ENCODE results near the gene CABLES2.
A peak's percentile ranks its signal among the peaks of the same experiment; 100 is the strongest.

CABLES2 gene

DNA sequence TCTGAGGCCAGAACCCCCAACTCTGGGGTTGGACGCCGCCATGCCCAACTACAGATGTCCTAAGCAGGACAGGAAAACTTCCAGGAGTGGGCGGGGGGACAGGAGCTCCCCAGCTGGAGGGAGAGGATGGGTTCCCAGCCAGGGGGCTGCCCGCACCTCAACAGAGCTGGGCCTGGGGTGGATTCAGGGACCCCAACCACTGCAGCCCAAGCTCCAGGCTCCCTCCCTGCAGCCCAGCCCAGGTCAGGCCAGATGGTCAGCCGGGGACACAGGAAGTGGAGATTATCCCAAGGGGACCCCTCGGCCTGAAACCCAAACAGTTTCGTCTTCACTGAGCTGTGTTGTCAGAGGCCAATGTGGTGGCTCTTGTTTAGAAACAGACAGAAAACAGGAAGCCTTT lies 49.4 kb downstream of the CABLES2 start:
- POLR2A ChIA-PET (ENCODE audit: low non-redundant PET), result interaction anchor here (0.6 to 1.6 kb wide), 2 partner anchors 11 to 13 kb away, joined by 3 to 6 read pairs; no protein-coding TSS in a partner anchor
- no peak for DNase-seq (ENCODE audit: low spot score)
- peak overlapping the region; percentile 100 for H3K27ac ChIP-seq
- TF ChIP-seq, protein P1, sequence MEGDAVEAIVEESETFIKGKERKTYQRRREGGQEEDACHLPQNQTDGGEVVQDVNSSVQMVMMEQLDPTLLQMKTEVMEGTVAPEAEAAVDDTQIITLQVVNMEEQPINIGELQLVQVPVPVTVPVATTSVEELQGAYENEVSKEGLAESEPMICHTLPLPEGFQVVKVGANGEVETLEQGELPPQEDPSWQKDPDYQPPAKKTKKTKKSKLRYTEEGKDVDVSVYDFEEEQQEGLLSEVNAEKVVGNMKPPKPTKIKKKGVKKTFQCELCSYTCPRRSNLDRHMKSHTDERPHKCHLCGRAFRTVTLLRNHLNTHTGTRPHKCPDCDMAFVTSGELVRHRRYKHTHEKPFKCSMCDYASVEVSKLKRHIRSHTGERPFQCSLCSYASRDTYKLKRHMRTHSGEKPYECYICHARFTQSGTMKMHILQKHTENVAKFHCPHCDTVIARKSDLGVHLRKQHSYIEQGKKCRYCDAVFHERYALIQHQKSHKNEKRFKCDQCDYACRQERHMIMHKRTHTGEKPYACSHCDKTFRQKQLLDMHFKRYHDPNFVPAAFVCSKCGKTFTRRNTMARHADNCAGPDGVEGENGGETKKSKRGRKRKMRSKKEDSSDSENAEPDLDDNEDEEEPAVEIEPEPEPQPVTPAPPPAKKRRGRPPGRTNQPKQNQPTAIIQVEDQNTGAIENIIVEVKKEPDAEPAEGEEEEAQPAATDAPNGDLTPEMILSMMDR (conservative IDR thresholded peaks at IDR 0.05; ENCODE audit: low read depth), result no peak
- CTCF ChIA-PET, result interaction anchor here (1.0 to 5.1 kb wide), 8 partner anchors 8 to 56 kb away, joined by 3 to 45 read pairs (median 6); no protein-coding TSS in a partner anchor

DNA sequence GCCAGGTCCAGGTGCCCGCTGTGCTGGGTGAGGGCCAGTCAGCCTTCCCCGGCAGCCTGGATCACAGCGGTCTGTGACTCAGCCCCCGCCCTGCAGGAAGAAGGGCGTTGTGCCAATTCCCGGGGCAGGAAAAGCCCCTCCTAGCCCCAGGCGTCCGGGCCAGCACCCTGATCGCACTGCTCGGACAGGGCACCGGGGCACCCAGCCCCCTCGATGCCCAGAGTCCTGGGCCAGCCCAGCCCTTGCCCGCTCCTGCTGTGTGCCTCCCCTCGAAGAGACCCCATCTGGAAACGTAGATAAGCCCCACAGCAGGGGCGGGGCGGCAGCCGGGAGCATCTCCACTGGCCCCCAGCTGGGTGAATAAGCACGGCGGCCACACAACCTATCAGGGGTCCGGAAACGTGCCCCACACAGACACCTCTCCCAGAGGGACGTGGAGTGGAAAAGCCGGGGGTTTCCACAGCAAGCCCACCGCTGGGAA lies 49.9 kb downstream of the CABLES2 start:
- TF ChIP-seq, protein P1 (conservative IDR thresholded peaks at IDR 0.05; ENCODE audit: low read depth), result no peak
- peak overlapping the region; percentile 100 for H3K27ac ChIP-seq
- POLR2A ChIA-PET (ENCODE audit: low non-redundant PET), result interaction anchor here (0.6 to 1.6 kb wide), 2 partner anchors 11 kb away, joined by 6 to 7 read pairs; no protein-coding TSS in a partner anchor
- CTCF ChIA-PET, result interaction anchor here (1.0 to 5.1 kb wide), 6 partner anchors 9 to 55 kb away, joined by 3 to 45 read pairs (median 6); no protein-coding TSS in a partner anchor
- peak; percentile 88 for DNase-seq (ENCODE audit: low spot score)

DNA sequence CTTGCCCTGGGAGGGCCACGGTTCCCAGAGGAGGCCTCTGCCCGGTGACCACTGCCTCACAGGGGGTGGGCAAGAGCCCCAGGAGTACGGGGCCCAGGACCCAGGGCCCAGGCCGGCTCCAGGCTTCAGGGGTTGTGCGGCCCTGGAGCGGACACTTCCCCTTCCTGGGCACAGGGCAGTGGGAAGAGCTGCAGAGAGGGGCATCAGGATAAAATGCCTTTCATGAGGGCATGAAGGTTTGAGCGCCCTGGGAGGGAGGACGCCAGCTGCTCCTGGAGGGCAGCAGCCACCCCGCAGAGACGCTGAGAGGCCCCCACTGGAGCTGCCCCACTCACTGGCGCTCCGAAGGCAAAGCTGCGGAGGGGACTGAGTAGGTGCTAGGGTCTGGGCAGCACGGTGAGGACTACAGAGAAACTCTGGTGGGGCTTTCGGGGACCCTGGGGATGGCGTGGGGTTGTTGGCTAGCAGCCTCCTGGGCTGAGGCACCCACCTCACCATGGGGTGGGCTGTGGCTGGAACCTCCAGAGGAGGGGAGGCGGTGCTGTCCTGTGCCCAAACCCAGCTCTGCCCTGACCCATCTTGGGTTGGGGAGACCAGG lies 50.4 kb downstream of the CABLES2 start:
- peak overlapping the region; percentile 100 for H3K27ac ChIP-seq
- TF ChIP-seq, protein P1 (conservative IDR thresholded peaks at IDR 0.05; ENCODE audit: low read depth), result no peak
- ChIA-PET POLR2A (ENCODE audit: low non-redundant PET) (interaction anchor here (0.6 kb wide), 1 partner anchor 12 kb away, joined by 7 read pairs; no protein-coding TSS in a partner anchor), CTCF (interaction anchor here (0.6 to 5.1 kb wide), 7 partner anchors 9 to 55 kb away, joined by 3 to 45 read pairs (median 4); no protein-coding TSS in a partner anchor)
- DNase-seq (ENCODE audit: low spot score), result no peak

DNA sequence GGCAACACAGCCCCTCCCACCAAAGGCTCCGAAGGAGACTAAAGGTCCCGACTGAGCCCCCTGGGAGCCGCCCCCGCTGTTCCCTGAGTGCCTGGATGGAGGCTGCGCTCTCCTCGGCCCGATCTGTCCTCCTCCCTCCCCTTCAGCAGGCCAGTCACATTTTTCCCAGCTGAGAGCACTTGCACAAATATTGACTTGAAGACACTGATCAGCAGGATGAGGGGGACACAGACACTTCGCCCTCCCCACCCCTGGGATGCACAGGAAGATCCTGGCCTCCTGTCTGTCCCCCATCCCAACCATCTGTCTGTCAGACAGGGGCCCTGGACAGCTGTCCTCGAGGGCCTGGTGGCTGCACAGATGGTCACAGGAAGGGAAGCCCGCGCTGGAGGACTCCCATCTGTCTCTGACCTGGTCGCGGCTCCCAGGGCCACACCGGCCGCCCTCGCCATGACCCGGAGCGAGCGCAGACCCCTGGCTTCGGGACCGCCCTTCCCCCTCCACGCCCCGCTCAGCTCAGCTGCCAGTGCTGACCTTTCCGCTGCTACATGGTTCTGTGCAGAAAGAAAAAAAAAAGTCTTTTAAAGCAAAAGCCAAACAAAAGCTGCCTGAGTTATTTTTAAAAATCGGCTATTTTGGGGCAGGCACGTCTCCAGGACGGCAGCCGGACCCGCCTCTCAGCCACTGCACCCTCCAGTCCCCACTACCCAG lies 51.1 kb downstream of the CABLES2 start:
- TF ChIP-seq, protein P1 (conservative IDR thresholded peaks at IDR 0.05; ENCODE audit: low read depth), result no peak
- no peak for DNase-seq (ENCODE audit: low spot score)
- ChIA-PET POLR2A (ENCODE audit: low non-redundant PET) (interaction anchor here (0.8 kb wide), 1 partner anchor 10 kb away, joined by 3 read pairs; no protein-coding TSS in a partner anchor), CTCF (interaction anchor here (0.6 to 5.1 kb wide), 9 partner anchors 8 to 1123 kb away, joined by 3 to 45 read pairs (median 4); no protein-coding TSS in a partner anchor)
- peak overlapping the region; percentile 100 for H3K27ac ChIP-seq

DNA sequence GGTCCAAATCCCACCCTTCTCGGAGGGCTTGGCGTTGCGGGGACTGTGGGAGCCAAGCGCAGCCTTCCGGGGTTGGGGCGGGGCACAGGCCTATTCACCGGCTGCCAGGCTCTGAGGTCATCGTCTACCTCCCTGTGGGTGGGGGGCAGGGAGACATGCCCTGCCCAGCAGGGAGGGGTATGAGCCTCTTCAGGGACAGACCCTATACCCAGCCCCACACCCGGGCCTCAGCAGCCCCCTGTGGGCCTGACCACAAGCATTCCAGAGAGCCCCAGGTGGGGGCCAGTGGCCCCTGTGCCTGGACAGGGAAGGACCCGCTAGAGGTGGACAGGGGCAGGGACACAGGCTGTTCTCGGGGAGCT lies 51.6 kb downstream of the CABLES2 start:
- ChIA-PET POLR2A (ENCODE audit: low non-redundant PET) (interaction anchor here (0.8 kb wide), 1 partner anchor 10 kb away, joined by 3 read pairs; no protein-coding TSS in a partner anchor), CTCF (interaction anchor here (0.7 to 5.1 kb wide), 4 partner anchors 8 to 27 kb away, joined by 3 to 45 read pairs (median 8); no protein-coding TSS in a partner anchor)
- H3K27ac ChIP-seq, result peak overlapping the region; percentile 100
- TF ChIP-seq, protein P1 (conservative IDR thresholded peaks at IDR 0.05; ENCODE audit: low read depth), result no peak
- DNase-seq (ENCODE audit: low spot score), result no peak

DNA sequence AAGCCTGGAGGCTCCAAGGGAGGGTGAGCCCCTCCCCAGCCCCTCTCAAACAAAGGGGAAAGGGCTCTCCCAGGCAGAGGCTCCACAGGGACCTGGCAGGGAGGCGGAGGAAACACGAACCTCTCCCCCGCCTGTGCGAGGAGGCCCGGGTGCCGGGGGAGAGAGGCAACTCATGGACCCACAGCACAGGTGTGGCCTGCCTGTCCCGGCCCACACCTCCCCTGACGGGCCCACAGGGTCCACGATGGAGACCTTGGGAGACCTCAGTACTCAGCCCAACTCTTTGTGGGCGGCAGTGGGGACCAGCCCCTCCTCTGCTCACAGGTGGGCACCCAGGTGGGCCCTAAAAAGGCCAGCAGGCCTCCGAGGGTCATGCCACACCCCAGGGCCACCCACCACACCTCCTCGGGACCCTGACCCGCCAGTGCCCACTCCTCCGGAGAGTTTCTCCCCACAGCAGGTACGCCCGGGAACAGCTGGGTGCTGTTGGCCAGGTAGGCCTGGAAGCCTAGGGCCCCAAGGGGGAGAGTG lies 52.2 kb downstream of the CABLES2 start:
- CTCF ChIA-PET, result interaction anchor here (0.7 to 5.1 kb wide), 4 partner anchors 9 to 28 kb away, joined by 3 to 45 read pairs (median 8); no protein-coding TSS in a partner anchor
- H3K27ac ChIP-seq, result peak overlapping the region; percentile 100
- POLR2A ChIA-PET (ENCODE audit: low non-redundant PET), result no interaction called here
- TF ChIP-seq, protein P1 (conservative IDR thresholded peaks at IDR 0.05; ENCODE audit: low read depth), result no peak
- no peak for DNase-seq (ENCODE audit: low spot score)

Data from RWPE1 (cell line).